OCI-LY1 (cell line): ENCODE data around the gene NDUFV3.
"Not testable (repeated sequence)": the region's sequence is repeated elsewhere in the genome, so short reads cannot be mapped to it uniquely, and the experiment has no call there.

Source experiments
- H2AFZ ChIP-seq: fragments of 200-600 bp; sonication (generic), shearing (Covaris generic); 2 replicates; pipeline ENCODE4 v1.6.0; 2014; ENCODE audit warnings: antibody characterized with exemption, mild to moderate bottlenecking, low read length
- H3F3A ChIP-seq: fragments of 200-600 bp; sonication (generic), shearing (Covaris generic); 2 replicates; pipeline ENCODE4 v1.6.0; 2014; ENCODE audit warnings: mild to moderate bottlenecking, antibody characterized with exemption, low read length, moderate library complexity; ENCODE audit not compliant: insufficient read depth
- H3K27ac ChIP-seq: fragments of 200-600 bp; sonication (generic); 2 replicates; pipeline ENCODE4 v1.5.1; 2014; ENCODE audit warnings: low read length, mixed run types, mild to moderate bottlenecking, low read depth; ENCODE audit not compliant: poor library complexity, severe bottlenecking
- H3K27me3 ChIP-seq: fragments of 200-600 bp; sonication (generic); 2 replicates; pipeline ENCODE4 v1.6.0; 2014; ENCODE audit warnings: antibody characterized with exemption, mild to moderate bottlenecking, low read length, moderate library complexity; ENCODE audit not compliant: insufficient read depth
- H3K36me3 ChIP-seq: fragments of 200-600 bp; sonication (generic); 2 replicates; pipeline ENCODE4 v1.6.1; 2014; ENCODE audit warnings: mild to moderate bottlenecking, antibody characterized with exemption, low read length, moderate library complexity, mixed read lengths; ENCODE audit not compliant: insufficient read depth
- H3K4me1 ChIP-seq: fragments of 200-600 bp; sonication (generic); 2 replicates; pipeline ENCODE4 v1.5.1; 2014; ENCODE audit warnings: mild to moderate bottlenecking, low read length, moderate library complexity; ENCODE audit not compliant: insufficient read depth, severe bottlenecking
- H3K4me2 ChIP-seq: fragments of 200-600 bp; sonication (generic), shearing (Covaris generic); 2 replicates; pipeline ENCODE4 v1.6.1; 2014; ENCODE audit warnings: low read length
- H3K4me3 ChIP-seq: fragments of 200-600 bp; sonication (generic); 2 replicates; pipeline ENCODE4 v1.5.1; 2014; ENCODE audit warnings: low read length, low read depth, mild to moderate bottlenecking, mixed read lengths; ENCODE audit not compliant: poor library complexity, severe bottlenecking
- H3K79me2 ChIP-seq: fragments of 200-600 bp; shearing (Covaris generic); 2 replicates; pipeline ENCODE4 v1.6.1; 2016; ENCODE audit warnings: mixed run types, low read length, mixed read lengths; ENCODE audit not compliant: insufficient read depth
- H3K9ac ChIP-seq: fragments of 200-600 bp; sonication (generic), shearing (Covaris generic); 2 replicates; pipeline ENCODE4 v1.6.1; 2014; ENCODE audit warnings: mild to moderate bottlenecking, low read length, mixed read lengths
- H3K9me2 ChIP-seq: fragments of 200-600 bp; sonication (generic), shearing (Covaris generic); 2 replicates; pipeline ENCODE4 v1.6.1; 2014; ENCODE audit warnings: low read depth, mild to moderate bottlenecking, low read length, mixed read lengths
- H3K9me3 ChIP-seq: fragments of 200-600 bp; shearing (Covaris generic); 2 replicates; pipeline ENCODE4 v1.6.1; 2014; ENCODE audit warnings: low read length, mixed read lengths
- H4K20me1 ChIP-seq: fragments of 200-600 bp; sonication (generic), shearing (Covaris generic); 2 replicates; pipeline ENCODE4 v1.6.0; 2016; ENCODE audit warnings: mild to moderate bottlenecking, low read length; ENCODE audit not compliant: insufficient read depth
- CTCF ChIP-seq: fragments of 200-600 bp; sonication (generic), shearing (Covaris generic); IDR thresholded peaks from 2 replicates; pipeline ENCODE4 v1.5.1; 2017; ENCODE audit warnings: mild to moderate bottlenecking, antibody characterized with exemption, low read length, moderate library complexity, mixed read lengths
- EZH2 ChIP-seq: fragments of 200-600 bp; sonication (generic), shearing (Covaris generic); IDR thresholded peaks from 2 replicates; pipeline ENCODE4 v1.8.0; 2017; ENCODE audit warnings: borderline replicate concordance, mixed run types, mild to moderate bottlenecking, antibody characterized with exemption, low read length, moderate library complexity, mixed read lengths

The NDUFV3 gene

GRCh38 chr21:42936360-42936759 lies 43.3 kb downstream of the NDUFV3 start:
- peaks cover 33% of the 10 kb centered on the region for H3K4me1 ChIP-seq

GRCh38 chr21:42937034-42937940 lies 44.2 kb downstream of the NDUFV3 start:
- Histone ChIP-seq H3K4me1 (peaks cover 24% of the 10 kb centered on the region), H3K9ac (peak overlapping the region; percentile 27; the same call in 1 of the 2 replicates), H3K27ac (peak overlapping the region; percentile 84), H3K4me2 (peak overlapping the region; percentile 57; the same call in 1 of the 2 replicates)
- H3K27me3 ChIP-seq, H3F3A ChIP-seq, H3K4me3 ChIP-seq, H3K36me3 ChIP-seq, H3K79me2 ChIP-seq, H3K9me3 ChIP-seq, H3K9me2 ChIP-seq, H4K20me1 ChIP-seq, H2AFZ ChIP-seq: not testable (repeated sequence)

More at GRCh38 chr21:42936360-42936759, 43.3 kb downstream of the NDUFV3 start:
- H3K36me3 ChIP-seq, H3K27me3 ChIP-seq, H4K20me1 ChIP-seq, H3K4me2 ChIP-seq, H3K9me3 ChIP-seq, H3K9me2 ChIP-seq, H3K4me3 ChIP-seq, H3K79me2 ChIP-seq, H3F3A ChIP-seq, H2AFZ ChIP-seq, H3K9ac ChIP-seq: not testable (repeated sequence)
- H3K27ac ChIP-seq: peak overlapping the region; percentile 84

- no peak overlapping the region for H3K4me2 ChIP-seq
- H3K4me1 ChIP-seq: peaks cover 21% of the 10 kb centered on the region
- H4K20me1 ChIP-seq: no peaks in the 10 kb centered on the region
- H3K27ac ChIP-seq: peak overlapping the region; percentile 84
- H3K9me2 ChIP-seq: no peaks in the 10 kb centered on the region
- no peaks in the 10 kb centered on the region; the same call in 1 of the 2 replicates for H3F3A ChIP-seq
- H3K79me2 ChIP-seq: no peaks in the 10 kb centered on the region
- 0 out of 2 replicates have a peak, but pooled peaks cover 2% of the 10 kb centered on the region for H3K9me3 ChIP-seq
- H3K9ac ChIP-seq: no peak overlapping the region
- no peak overlapping the region for H3K4me3 ChIP-seq
- H3K36me3 ChIP-seq: no peaks in the 10 kb centered on the region; the same call in 1 of the 2 replicates
- no peaks in the 10 kb centered on the region for H3K27me3 ChIP-seq
- no peak overlapping the region for H2AFZ ChIP-seq
- TF ChIP-seq CTCF: no peak
- no peak for TF ChIP-seq EZH2
Measured at GRCh38 chr21:42937960-42938605, 45.0 kb downstream of the NDUFV3 start.

GRCh38 chr21:42938606-42938995 lies 45.5 kb downstream of the NDUFV3 start:
- H3K4me3 ChIP-seq, H3K79me2 ChIP-seq, H2AFZ ChIP-seq, H4K20me1 ChIP-seq, H3K27me3 ChIP-seq, H3K36me3 ChIP-seq, H3K9me3 ChIP-seq, H3K9me2 ChIP-seq, H3K27ac ChIP-seq, H3K4me2 ChIP-seq, H3K9ac ChIP-seq, H3F3A ChIP-seq: not testable (repeated sequence)
- peaks cover 21% of the 10 kb centered on the region for H3K4me1 ChIP-seq
